ENCODE results near the gene REEP6. TPM values are rescaled to one million over a fixed set of nuclear protein-coding genes. Genes with fewer than 3 reads are reported as not detected.

The REEP6 gene
- 1.3 TPM for total RNA-seq
- polyA plus RNA-seq = 1 to 10 TPM; 1.5 to 3.3 (median 2.6) TPM

DNA sequence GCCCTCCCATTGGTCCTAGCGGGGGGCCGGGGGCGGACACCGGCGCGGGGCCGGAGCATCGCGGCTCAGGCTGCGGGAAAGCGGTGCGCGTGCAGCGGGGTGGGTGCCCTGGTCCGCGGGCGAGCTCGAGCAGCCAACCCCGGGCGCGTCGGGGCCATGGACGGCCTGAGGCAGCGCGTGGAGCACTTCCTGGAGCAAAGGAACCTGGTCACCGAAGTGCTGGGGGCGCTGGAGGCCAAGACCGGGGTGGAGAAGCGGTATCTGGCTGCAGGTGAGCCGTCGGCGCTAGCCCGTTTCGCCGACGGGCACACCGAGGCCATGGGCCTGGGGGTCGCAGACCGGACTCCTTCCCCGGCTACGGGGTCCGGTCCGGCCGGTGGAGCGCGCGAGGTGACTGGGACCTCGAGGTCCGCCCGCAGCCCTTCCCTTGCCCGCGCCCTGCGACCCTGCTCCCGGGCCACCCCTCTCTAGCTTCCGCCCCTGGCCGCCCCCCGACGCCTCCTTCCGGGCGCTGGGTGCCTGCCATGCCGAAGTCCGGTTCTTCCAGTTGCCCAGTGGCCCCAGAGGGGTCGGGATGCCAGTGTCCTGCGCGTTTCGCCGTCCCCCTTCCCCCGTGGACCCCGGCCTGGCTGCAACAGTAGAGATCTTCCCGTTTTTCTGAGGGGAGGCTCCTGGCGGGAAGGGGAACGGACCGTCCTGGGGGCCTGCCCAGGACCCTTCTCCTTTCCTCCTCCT lies at the start of gene REEP6:
TSS of gene REEP6 (plus strand) at position 68 of the 735 bp plus-strand sequence. CDS start at position 157, 89 bp downstream.
- Histone ChIP-seq H3K27ac (ENCODE audit: insufficient read depth, low read length, poor library complexity, severe bottlenecking) (peak within 1 kb of the TSS; percentile 17), H3K4me3 (ENCODE audit: low read depth, low read length) (peak within 1 kb of the TSS; percentile 76), H3K27me3 (ENCODE audit: control insufficient read depth, insufficient read depth, low read length) (no peaks in the 10 kb centered on the region), H3K9me3 (ENCODE audit: control insufficient read depth in 2 of 2, low read length in 2 of 2) (no peaks in the 10 kb centered on the region), H3K4me1 (ENCODE audit: control insufficient read depth, insufficient read depth, low read length, poor library complexity, severe bottlenecking) (peaks cover 18% of the 10 kb centered on the region), H3K36me3 (ENCODE audit: control insufficient read depth, insufficient read depth, low read length) (no peaks in the 10 kb centered on the region)
- H3K36me3 Mint-ChIP-seq = no peaks in the 10 kb centered on the region
- no peaks in the 10 kb centered on the region for H3K9me3 Mint-ChIP-seq
- H3K27me3 Mint-ChIP-seq = peaks cover 12% of the 10 kb centered on the region
- peaks cover 0 to 18% (median 5%) of the 10 kb centered on the region in 4 donors for H3K4me1 Mint-ChIP-seq
- H3K4me3 Mint-ChIP-seq = peak within 1 kb of the TSS; percentile 86 to 92 (median 90)
- ATAC-seq (ENCODE audit: low read depth in 2 of 2) (no peak), DNase-seq (no peak)
- H3K27ac Mint-ChIP-seq = peak within 1 kb of the TSS; percentile 20 to 94 (median 89)

- peaks cover 0 to 2% (median 0%) of the 10 kb centered on the region in 7 donors for H3K9me3 Mint-ChIP-seq
Measured at GRCh38 chr19:1441677-1442438, 49.1 kb upstream of the REEP6 start.

DNA sequence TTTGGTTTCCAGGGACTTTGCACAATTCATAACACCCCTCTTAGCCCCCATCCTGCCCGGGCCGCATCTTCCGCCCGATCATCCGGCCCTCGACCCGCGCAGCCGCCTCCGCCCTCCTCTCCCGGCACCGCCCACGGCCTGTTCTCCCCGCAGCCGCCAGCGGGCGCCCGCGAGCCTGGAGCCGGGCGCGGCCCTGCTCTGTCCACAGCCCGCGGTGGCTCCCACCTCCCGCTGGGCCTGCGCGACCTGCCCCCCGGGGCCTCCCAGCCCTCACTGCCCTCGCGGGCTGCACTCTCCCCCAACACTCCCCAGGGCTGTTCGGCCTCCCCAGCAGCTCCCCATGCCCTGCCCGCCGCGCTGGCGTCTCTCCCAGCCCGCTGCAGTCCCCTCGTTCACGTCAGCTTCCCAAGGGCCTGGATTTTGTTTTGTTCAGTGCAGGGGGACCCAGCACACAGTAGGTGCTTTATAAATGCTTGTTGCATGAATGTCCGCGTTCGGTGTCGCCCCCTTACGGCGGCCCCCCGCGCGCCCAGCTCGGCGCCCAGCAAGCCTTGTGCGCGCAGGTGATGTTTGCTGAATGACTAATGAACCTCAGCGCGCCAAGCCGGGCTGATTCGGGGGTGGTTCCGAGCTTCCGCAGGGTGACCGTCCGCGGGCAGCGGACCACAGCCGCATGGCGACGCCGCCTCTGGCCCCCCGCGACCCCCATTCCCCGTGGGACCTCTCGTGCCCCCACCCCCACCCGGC lies 45.6 kb upstream of the REEP6 start:
- peaks cover 15% of the 10 kb centered on the region for H3K36me3 ChIP-seq (ENCODE audit: control insufficient read depth, insufficient read depth, low read length)
- no peak overlapping the region for H3K4me3 ChIP-seq (ENCODE audit: low read depth, low read length)
- peak overlapping the region; percentile 71 to 89 (median 80) for H3K4me3 Mint-ChIP-seq
- H3K27me3 Mint-ChIP-seq = peaks cover 35% of the 10 kb centered on the region
- peak overlapping the region in 1 of 3 donors; percentile 69 for H3K27ac Mint-ChIP-seq
- peaks cover 4% of the 10 kb centered on the region for H3K36me3 Mint-ChIP-seq
- peaks cover 6% of the 10 kb centered on the region for H3K27me3 ChIP-seq (ENCODE audit: control insufficient read depth, insufficient read depth, low read length)
- peaks cover 0 to 3% (median 0%) of the 10 kb centered on the region in 7 donors for H3K9me3 Mint-ChIP-seq
- H3K4me1 ChIP-seq (ENCODE audit: control insufficient read depth, insufficient read depth, low read length, poor library complexity, severe bottlenecking) = peaks cover 43% of the 10 kb centered on the region
- ATAC-seq (ENCODE audit: low read depth in 2 of 2) (peak; percentile 88 to 90), DNase-seq (peak; percentile 61 to 77 (median 77))
- H3K27ac ChIP-seq (ENCODE audit: insufficient read depth, low read length, poor library complexity, severe bottlenecking) = no peak overlapping the region
- peaks cover 0 to 46% (median 15%) of the 10 kb centered on the region in 4 donors for H3K4me1 Mint-ChIP-seq
- no peaks in the 10 kb centered on the region for H3K9me3 ChIP-seq (ENCODE audit: control insufficient read depth in 2 of 2, low read length in 2 of 2)

More at GRCh38 chr19:1441677-1442438, 49.1 kb upstream of the REEP6 start:
- ATAC-seq (ENCODE audit: low read depth in 2 of 2) (no peak), DNase-seq (no peak)
- Histone ChIP-seq H3K27ac (ENCODE audit: insufficient read depth, low read length, poor library complexity, severe bottlenecking) (no peak overlapping the region), H3K36me3 (ENCODE audit: control insufficient read depth, insufficient read depth, low read length) (peaks cover 17% of the 10 kb centered on the region), H3K4me3 (ENCODE audit: low read depth, low read length) (no peak overlapping the region), H3K9me3 (ENCODE audit: control insufficient read depth in 2 of 2, low read length in 2 of 2) (no peaks in the 10 kb centered on the region), H3K4me1 (ENCODE audit: control insufficient read depth, insufficient read depth, low read length, poor library complexity, severe bottlenecking) (peaks cover 48% of the 10 kb centered on the region), H3K27me3 (ENCODE audit: control insufficient read depth, insufficient read depth, low read length) (no peaks in the 10 kb centered on the region)
- H3K36me3 Mint-ChIP-seq = peaks cover 4% of the 10 kb centered on the region
- peak overlapping the region; percentile 52 to 98 (median 76) for H3K4me3 Mint-ChIP-seq
- H3K4me1 Mint-ChIP-seq = peaks cover 0 to 47% (median 15%) of the 10 kb centered on the region in 4 donors
- H3K27me3 Mint-ChIP-seq = peaks cover 18% of the 10 kb centered on the region
- no peak overlapping the region for H3K27ac Mint-ChIP-seq

DNA sequence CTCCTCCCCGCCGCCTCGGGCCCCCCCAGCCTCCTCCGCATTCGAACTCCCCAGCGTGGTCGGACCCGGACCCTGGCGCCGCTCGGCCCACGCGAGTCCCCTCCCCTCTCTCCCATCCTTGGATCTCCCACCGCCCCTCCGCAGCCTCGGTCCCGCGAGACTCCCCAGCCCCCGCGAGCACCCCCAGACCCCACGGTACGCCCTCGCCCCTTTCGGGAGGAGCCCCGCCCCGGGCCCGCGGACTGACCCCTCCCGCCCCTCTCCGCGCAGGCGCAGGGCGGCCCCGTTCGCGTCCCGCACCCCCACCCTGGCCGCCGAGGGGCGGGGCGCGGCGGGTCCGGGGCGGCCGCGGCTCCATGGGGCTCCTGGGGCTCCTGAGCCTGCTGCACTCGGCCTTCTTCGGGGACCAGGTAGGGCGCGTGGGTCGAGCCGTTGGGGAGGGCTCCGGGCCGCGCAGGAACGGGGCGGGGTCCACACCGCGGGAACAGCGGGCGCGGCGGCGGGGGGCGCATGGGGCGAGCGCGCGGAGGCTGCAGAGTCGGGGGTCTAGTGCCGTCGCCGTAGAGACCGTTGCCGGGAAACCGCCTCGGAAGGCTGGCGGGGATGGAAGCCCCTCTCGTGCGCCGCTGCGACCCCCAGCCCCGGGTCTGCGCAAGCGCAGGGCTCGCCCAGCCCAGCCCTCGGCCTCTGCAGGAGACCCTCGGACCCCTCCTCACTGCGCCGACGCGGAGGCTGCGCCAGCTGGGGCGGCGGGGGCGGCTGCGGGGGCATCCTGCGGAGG lies 44.9 kb upstream of the REEP6 start:
- Mint-ChIP-seq H3K9me3 (peaks cover 0 to 4% (median 0%) of the 10 kb centered on the region in 7 donors), H3K4me3 (no peak overlapping the region), H3K27me3 (peaks cover 42% of the 10 kb centered on the region), H3K27ac (no peak overlapping the region), H3K4me1 (peaks cover 0 to 48% (median 15%) of the 10 kb centered on the region in 4 donors), H3K36me3 (peaks cover 4% of the 10 kb centered on the region)
- no peak overlapping the region for H3K4me3 ChIP-seq (ENCODE audit: low read depth, low read length)
- ATAC-seq (ENCODE audit: low read depth in 2 of 2) (no peak), DNase-seq (no peak)
- peaks cover 38% of the 10 kb centered on the region for H3K4me1 ChIP-seq (ENCODE audit: control insufficient read depth, insufficient read depth, low read length, poor library complexity, severe bottlenecking)
- H3K27me3 ChIP-seq (ENCODE audit: control insufficient read depth, insufficient read depth, low read length) = peaks cover 14% of the 10 kb centered on the region
- peaks cover 7% of the 10 kb centered on the region for H3K36me3 ChIP-seq (ENCODE audit: control insufficient read depth, insufficient read depth, low read length)
- H3K27ac ChIP-seq (ENCODE audit: insufficient read depth, low read length, poor library complexity, severe bottlenecking) = no peak overlapping the region
- H3K9me3 ChIP-seq (ENCODE audit: control insufficient read depth in 2 of 2, low read length in 2 of 2) = no peaks in the 10 kb centered on the region

DNA sequence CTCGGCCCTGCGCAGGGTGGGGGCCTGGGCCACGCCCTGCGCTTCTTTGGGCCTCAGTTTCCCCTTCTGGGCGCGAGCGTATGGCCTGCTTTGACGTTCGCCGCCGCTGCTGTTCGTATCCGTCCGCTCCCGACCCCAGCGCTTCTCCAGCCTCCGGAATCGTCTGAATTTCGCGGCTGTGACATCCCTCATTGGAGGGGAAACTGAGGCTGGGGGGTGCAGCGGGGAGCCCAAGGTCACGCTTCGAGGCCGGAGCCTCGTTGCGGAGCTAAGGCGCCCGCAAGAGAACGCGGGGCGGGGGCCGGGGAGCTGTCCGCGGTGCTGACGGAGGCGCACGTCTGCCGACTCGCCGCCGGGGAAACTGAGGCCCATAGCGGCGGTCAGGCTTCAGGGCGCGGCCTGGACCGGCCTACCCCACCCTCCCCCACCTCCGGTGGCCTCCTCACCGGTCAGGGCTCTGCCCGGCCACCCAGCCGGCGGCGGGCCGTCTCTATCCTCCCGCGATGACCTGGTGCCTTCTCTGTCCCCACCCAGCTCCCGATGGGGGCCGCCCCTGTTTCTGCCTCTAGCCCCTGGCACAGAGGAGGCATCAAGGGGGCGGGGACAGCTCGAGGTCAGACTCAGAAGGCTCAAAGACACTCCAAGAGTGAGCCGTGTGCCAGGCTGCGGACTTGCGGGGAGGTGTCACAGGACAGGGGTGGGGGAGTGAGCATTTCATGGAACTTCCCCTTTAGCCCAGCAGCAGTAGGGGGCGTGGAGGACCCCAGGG lies 44.1 kb upstream of the REEP6 start:
- no peak overlapping the region for H3K27ac ChIP-seq (ENCODE audit: insufficient read depth, low read length, poor library complexity, severe bottlenecking)
- Mint-ChIP-seq H3K36me3 (peaks cover 1% of the 10 kb centered on the region), H3K4me1 (peaks cover 0 to 45% (median 13%) of the 10 kb centered on the region in 4 donors), H3K27me3 (peaks cover 45% of the 10 kb centered on the region), H3K9me3 (peaks cover 0 to 4% (median 0%) of the 10 kb centered on the region in 7 donors), H3K27ac (no peak overlapping the region), H3K4me3 (peak overlapping the region; percentile 22 to 56 (median 39))
- H3K4me3 ChIP-seq (ENCODE audit: low read depth, low read length) = no peak overlapping the region
- H3K36me3 ChIP-seq (ENCODE audit: control insufficient read depth, insufficient read depth, low read length) = no peaks in the 10 kb centered on the region
- peaks cover 38% of the 10 kb centered on the region for H3K4me1 ChIP-seq (ENCODE audit: control insufficient read depth, insufficient read depth, low read length, poor library complexity, severe bottlenecking)
- DNase-seq (no peak), ATAC-seq (ENCODE audit: low read depth in 2 of 2) (no peak)
- H3K27me3 ChIP-seq (ENCODE audit: control insufficient read depth, insufficient read depth, low read length) = peaks cover 14% of the 10 kb centered on the region
- H3K9me3 ChIP-seq (ENCODE audit: control insufficient read depth in 2 of 2, low read length in 2 of 2) = no peaks in the 10 kb centered on the region

DNA sequence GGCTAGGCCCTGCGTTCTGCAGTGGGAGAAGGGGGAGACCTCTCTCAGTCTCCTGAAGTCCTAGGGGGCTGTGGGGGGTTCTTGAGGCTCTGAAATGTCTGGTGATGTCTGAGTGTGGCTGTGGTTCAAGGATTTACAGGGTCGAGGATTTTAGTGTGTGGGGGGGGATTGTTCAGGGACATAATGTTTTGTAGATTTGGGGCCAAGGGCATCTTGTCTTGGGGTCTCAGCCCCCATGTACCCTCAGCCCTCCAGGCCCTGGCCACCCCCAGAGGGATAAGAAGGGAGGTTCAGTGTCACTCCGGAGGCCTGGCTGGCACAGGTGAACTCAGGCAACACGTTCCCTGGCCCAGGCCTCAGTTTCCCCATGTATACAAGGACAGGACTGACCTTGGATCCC lies 43.5 kb upstream of the REEP6 start:
- H3K9me3 ChIP-seq (ENCODE audit: control insufficient read depth in 2 of 2, low read length in 2 of 2) = no peaks in the 10 kb centered on the region
- H3K4me1 ChIP-seq (ENCODE audit: control insufficient read depth, insufficient read depth, low read length, poor library complexity, severe bottlenecking) = peaks cover 38% of the 10 kb centered on the region
- peaks cover 14% of the 10 kb centered on the region for H3K27me3 ChIP-seq (ENCODE audit: control insufficient read depth, insufficient read depth, low read length)
- Mint-ChIP-seq H3K27ac (no peak overlapping the region), H3K36me3 (no peaks in the 10 kb centered on the region), H3K27me3 (peaks cover 45% of the 10 kb centered on the region), H3K9me3 (peaks cover 0 to 4% (median 0%) of the 10 kb centered on the region in 7 donors), H3K4me3 (peak overlapping the region in 3 of 4 donors; percentile 56 to 83 (median 57)), H3K4me1 (peaks cover 0 to 42% (median 10%) of the 10 kb centered on the region in 4 donors)
- no peak overlapping the region for H3K27ac ChIP-seq (ENCODE audit: insufficient read depth, low read length, poor library complexity, severe bottlenecking)
- DNase-seq (no peak), ATAC-seq (ENCODE audit: low read depth in 2 of 2) (no peak)
- H3K4me3 ChIP-seq (ENCODE audit: low read depth, low read length) = no peak overlapping the region
- H3K36me3 ChIP-seq (ENCODE audit: control insufficient read depth, insufficient read depth, low read length) = no peaks in the 10 kb centered on the region
